HepG2 (cell line): ENCODE data around the gene MKRN2OS. TPM values are rescaled to one million over a fixed set of nuclear protein-coding genes. Genes with fewer than 3 reads are reported as not detected.

ENCODE experiments used
- HCFC1 ChIP-seq: fragments of 150-350 bp; IDR thresholded peaks from 2 replicates; pipeline ENCODE4 v1.6.1; 2014; ENCODE audit warnings: low read depth, low read length
- HNRNPH1 ChIP-seq: fragments of 200-400 bp; formaldehyde crosslinking; optimal IDR thresholded peaks from 2 replicates; pipeline ENCODE3; 2017; ENCODE audit warnings: mild to moderate bottlenecking, low read depth, low read length
- KLF16 ChIP-seq, 2 experiments: sonication (generic) in 1 of 2; formaldehyde crosslinking in 1 of 2; IDR thresholded peaks; 2 replicates each; pipeline versions ENCODE4 v1.6.1 to v1.8.0; 2016 to 2023; ENCODE audit warnings: missing genetic modification reagents in 2 of 2, missing compliant biosample characterization in 1 of 2
- LCORL ChIP-seq, 2 experiments: fragments of 450-650 bp in 1 of 2; sonication (generic) in 1 of 2; formaldehyde crosslinking in 1 of 2; IDR thresholded peaks; 2 replicates each; pipeline versions ENCODE4 v1.5.0 to v1.6.1; 2017 to 2020; ENCODE audit warnings: antibody characterized with exemption in 1 of 2, missing genetic modification reagents in 1 of 2
- PHF21A ChIP-seq: sonication (generic); formaldehyde crosslinking; IDR thresholded peaks from 2 replicates; pipeline ENCODE4 v1.5.0; 2020; ENCODE audit warnings: mild to moderate bottlenecking, missing genetic modification reagents
- RORA ChIP-seq: sonication (generic); formaldehyde crosslinking; IDR thresholded peaks from 2 replicates; pipeline ENCODE4 v1.5.0; 2020; ENCODE audit warnings: mild to moderate bottlenecking, missing genetic modification reagents, moderate library complexity
- SPEN ChIP-seq: sonication (generic); formaldehyde crosslinking; IDR thresholded peaks from 2 replicates; pipeline ENCODE4 v1.5.1; 2020; ENCODE audit warnings: low read depth, mild to moderate bottlenecking, missing genetic modification reagents
- TAF1 ChIP-seq: sonication (generic); formaldehyde crosslinking; IDR thresholded peaks from 2 replicates; pipeline ENCODE4 v1.4.0; 2020; ENCODE audit warnings: missing genetic modification reagents
- ZBTB10 ChIP-seq: sonication (generic); formaldehyde crosslinking; IDR thresholded peaks from 2 replicates; pipeline ENCODE4 v1.4.0; 2020; ENCODE audit warnings: missing genetic modification reagents, borderline replicate concordance
- ZFAT ChIP-seq: sonication (generic); formaldehyde crosslinking; conservative IDR thresholded peaks from 2 replicates; pipeline ENCODE4 v1.8.1; 2023; ENCODE audit warnings: missing genetic modification reagents, inconsistent platforms
- ZFP90 ChIP-seq: sonication (generic); formaldehyde crosslinking; IDR thresholded peaks from 2 replicates; pipeline ENCODE4 v1.8.0; 2022; ENCODE audit warnings: missing genetic modification reagents, mild to moderate bottlenecking, inconsistent platforms, borderline replicate concordance
- ZNF34 ChIP-seq: sonication (generic); formaldehyde crosslinking; IDR thresholded peaks from 2 replicates; pipeline ENCODE4 v1.4.0; 2020; ENCODE audit warnings: mild to moderate bottlenecking, missing genetic modification reagents, borderline replicate concordance
- ZNF543 ChIP-seq: sonication (generic); formaldehyde crosslinking; IDR thresholded peaks from 2 replicates; pipeline ENCODE4 v1.4.0; 2020; ENCODE audit warnings: mild to moderate bottlenecking, missing genetic modification reagents
- ZNF564 ChIP-seq: sonication (generic); formaldehyde crosslinking; IDR thresholded peaks from 2 replicates; pipeline ENCODE4 v1.8.1; 2023; ENCODE audit warnings: mild to moderate bottlenecking, missing genetic modification reagents
- ZNF709 ChIP-seq: sonication (generic); formaldehyde crosslinking; IDR thresholded peaks from 2 replicates; pipeline ENCODE4 v1.5.0; 2020; ENCODE audit warnings: mild to moderate bottlenecking, missing genetic modification reagents
- ZNF780A ChIP-seq: sonication (generic); formaldehyde crosslinking; IDR thresholded peaks from 2 replicates; pipeline ENCODE4 v1.8.0; 2022; ENCODE audit warnings: mild to moderate bottlenecking, missing genetic modification reagents, moderate library complexity
- polyA plus RNA-seq, 8 experiments: library from polyadenylated mRNA; depleted of rRNA in 3 of 8; stranded (reverse) in 7 of 8; unstranded in 1 of 8; fragments of >200 nt; fragmentation: Illumina TruSeq in 4 of 8; extraction: Trizol in 4 of 8; gene quantifications; 2 replicates each; pipeline versions ENCODE4 v1.2.1 to v1.2.3, GENCODE V29; 2011 to 2016; ENCODE audit warnings: low read depth in 4 of 8, missing spikeins in 1 of 8, mixed read lengths in 1 of 8; ENCODE audit not compliant: insufficient read depth in 1 of 8
- total RNA-seq, 5 experiments: library from RNA; depleted of rRNA; stranded (reverse); fragments of >200 nt; fragmentation: Illumina TruSeq; extraction: Trizol; gene quantifications; 2 replicates each; pipeline ENCODE4 v1.2.3, GENCODE V29; 2016; ENCODE audit warnings: low read depth in 1 of 5
- TF ChIP-seq, protein P1 (sequence below): sonication (generic); formaldehyde crosslinking; IDR thresholded peaks from 2 replicates; pipeline ENCODE4 v1.5.1; 2020; ENCODE audit warnings: missing genetic modification reagents, mild to moderate bottlenecking, borderline replicate concordance

MKRN2OS gene
- total and polyA plus RNA-seq, 2 of the 13 experiments (the other 11 are each of a cell fraction or from before 2014, with no cell fraction given): not detected

DNA sequence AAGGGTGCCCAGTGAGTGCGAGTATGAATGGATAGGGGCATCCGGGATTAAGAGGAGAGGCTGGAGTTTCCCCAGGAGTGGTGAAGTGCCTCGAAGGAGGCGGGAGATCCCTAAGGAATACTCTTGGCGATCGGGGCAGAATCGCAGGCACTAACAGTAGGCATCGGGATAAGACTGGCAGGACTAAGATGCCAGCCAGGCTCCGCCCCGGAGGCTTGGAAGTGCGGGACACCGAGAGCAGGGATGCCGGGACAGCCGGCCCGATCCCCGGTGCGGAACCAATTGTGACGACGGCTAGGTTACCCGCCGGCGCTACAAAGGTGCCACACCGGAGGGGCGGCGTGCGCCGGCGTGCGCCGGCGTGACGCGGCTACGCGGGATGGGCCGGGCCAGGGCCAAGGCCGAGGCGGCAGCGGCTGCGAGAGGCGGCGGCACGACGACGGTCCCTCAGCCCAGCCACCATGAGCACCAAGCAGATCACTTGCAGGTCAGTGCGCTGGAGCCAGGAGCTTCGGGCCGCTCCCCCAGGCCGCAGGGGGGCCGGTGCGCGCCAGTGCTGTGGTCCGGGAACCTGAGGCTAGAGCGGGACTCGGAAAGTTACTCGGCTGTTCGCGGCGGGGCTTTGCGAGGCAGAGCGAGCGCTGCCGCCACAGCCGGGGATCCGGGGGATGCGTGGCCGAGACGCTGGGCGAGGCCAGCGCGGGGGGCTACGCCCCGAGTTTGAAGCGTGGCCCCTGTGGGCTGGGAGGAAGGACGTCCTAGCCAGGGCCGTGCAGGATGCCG is 11.6 kb upstream of the MKRN2OS start, which contains the start of gene MKRN2 (continued):
- TF ChIP-seq ZBTB10 (CRISPR knock-in tag) (peak; percentile 81; the same call in 1 of the 2 replicates), HNRNPH1 (no peak), ZFAT (CRISPR knock-in tag) (peak; percentile 85; the same call in 1 of the 2 replicates), ZNF543 (CRISPR knock-in tag) (no peak), ZFP90 (CRISPR knock-in tag) (peak; percentile 69; the same call in 1 of the 2 replicates), ZNF564 (CRISPR knock-in tag) (peak; percentile 77), TAF1 (peak; percentile 96), SPEN (CRISPR knock-in tag) (peak; percentile 85; the same call in 1 of the 2 replicates), LCORL (IDR thresholded peaks at IDR 0.05) (no peak), LCORL (CRISPR knock-in tag; IDR thresholded peaks at IDR 0.05) (peak; percentile 75), ZNF780A (CRISPR knock-in tag) (no peak), PHF21A (CRISPR knock-in tag) (peak; percentile 84), ZNF709 (CRISPR knock-in tag) (peak; percentile 78; the same call in 1 of the 2 replicates), HCFC1 (peak; percentile 73), ZNF34 (CRISPR knock-in tag) (0 out of 2 replicates have a peak, but pooled peaks have one; percentile 73), RORA (CRISPR knock-in tag) (no peak), KLF16 (CRISPR knock-in tag; IDR thresholded peaks at IDR 0.05) (peak in 1 of 2 experiments; percentile 58; a peak in 1 of 4 replicates)
- TF ChIP-seq, protein P1, sequence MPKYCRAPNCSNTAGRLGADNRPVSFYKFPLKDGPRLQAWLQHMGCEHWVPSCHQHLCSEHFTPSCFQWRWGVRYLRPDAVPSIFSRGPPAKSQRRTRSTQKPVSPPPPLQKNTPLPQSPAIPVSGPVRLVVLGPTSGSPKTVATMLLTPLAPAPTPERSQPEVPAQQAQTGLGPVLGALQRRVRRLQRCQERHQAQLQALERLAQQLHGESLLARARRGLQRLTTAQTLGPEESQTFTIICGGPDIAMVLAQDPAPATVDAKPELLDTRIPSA (CRISPR knock-in tag): 0 out of 2 replicates have a peak, but pooled peaks have one; percentile 67
